Stimulated activated naive B cell treated with anti-CD40 and anti-IgM and Interleukin-4, amounts not matched to agents 10 μg/mL and 1 μg/mL and 100 μg/mL, for 72 hours (primary cell): Measurements from ENCODE around the gene HMG20A.

Experiments
- ATAC-seq, 2 donors: fragments of 150-1000 bp; cut with Tn5 transposase; replicated peaks; 2 replicates each; pipeline ENCODE4 v1.10.0; 2021; ENCODE audit warnings: moderate library complexity in 1 of 2
- DNase-seq: peaks from one replicate; pipeline ENCODE4 v3.0.0; 2021
- H3K27ac Mint-ChIP-seq: one replicate; pipeline ENCODE4 v1.8.0; 2022; ENCODE audit warnings: mild to moderate bottlenecking, mixed read lengths
- H3K27me3 Mint-ChIP-seq, 2 donors: one replicate each; pipeline ENCODE4 v1.8.0; 2022; ENCODE audit warnings: mixed read lengths in 2 of 2
- H3K36me3 Mint-ChIP-seq, 2 donors: one replicate each; pipeline ENCODE4 v1.8.0; 2022; ENCODE audit warnings: mixed read lengths in 2 of 2, mild to moderate bottlenecking in 1 of 2
- H3K4me1 Mint-ChIP-seq, 2 donors: one replicate each; pipeline ENCODE4 v1.8.0; 2022; ENCODE audit warnings: mixed read lengths in 2 of 2, mild to moderate bottlenecking in 1 of 2
- H3K4me3 Mint-ChIP-seq, 2 donors: one replicate each; pipeline ENCODE4 v1.8.0; 2022; ENCODE audit warnings: mild to moderate bottlenecking in 2 of 2, mixed read lengths in 2 of 2, moderate library complexity in 1 of 2
- H3K9me3 Mint-ChIP-seq, 2 donors: one replicate each; pipeline ENCODE4 v1.8.0; 2022; ENCODE audit warnings: mixed read lengths in 2 of 2, mild to moderate bottlenecking in 1 of 2

Gene HMG20A

DNA sequence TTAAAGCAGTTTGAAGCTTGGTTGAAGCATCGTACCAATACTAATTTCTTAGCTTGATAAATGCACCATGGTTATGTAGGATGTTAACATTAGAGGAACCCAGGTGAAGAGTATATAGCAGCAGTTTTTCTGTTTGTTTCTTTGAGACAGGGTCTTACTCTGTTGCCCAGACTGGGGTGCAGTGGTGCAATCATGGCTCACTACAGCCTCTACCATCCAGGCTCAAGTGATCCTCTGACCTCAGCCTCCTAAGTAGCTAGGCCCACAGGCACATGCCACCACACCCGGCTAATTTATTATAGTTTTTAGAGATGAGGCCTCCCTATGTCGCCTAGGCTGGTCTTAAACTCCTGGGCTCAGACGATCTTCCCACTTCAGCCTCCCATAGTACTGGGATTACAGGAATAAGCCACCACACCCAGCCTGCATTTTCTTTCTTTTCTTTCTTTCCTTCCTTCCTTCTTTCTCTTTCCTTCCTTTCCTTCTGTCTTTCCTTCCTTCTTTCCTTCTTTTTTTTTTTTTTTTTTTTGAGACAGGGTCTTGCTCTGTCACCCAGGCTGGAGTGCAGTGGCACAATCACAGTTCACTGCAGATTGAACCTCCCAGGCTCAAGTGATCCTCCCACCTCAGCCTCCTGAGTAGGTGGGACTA is 6.9 kb upstream of the HMG20A start:
- Mint-ChIP-seq H3K4me1 (peaks cover 28 to 57% of the 10 kb centered on the region in 2 donors), H3K27ac (no peak overlapping the region), H3K27me3 (no peaks in the 10 kb centered on the region), H3K4me3 (no peak overlapping the region), H3K36me3 (peaks cover 1 to 4% of the 10 kb centered on the region in 2 donors), H3K9me3 (peaks cover 2 to 4% of the 10 kb centered on the region in 2 donors)
- DNase-seq (no peak), ATAC-seq (no peak)

- ATAC-seq (no peak), DNase-seq (no peak)
- Mint-ChIP-seq H3K27ac (no peak overlapping the region), H3K4me1 (peaks cover 26 to 50% of the 10 kb centered on the region in 2 donors), H3K27me3 (no peaks in the 10 kb centered on the region), H3K36me3 (peaks cover 3 to 5% of the 10 kb centered on the region in 2 donors), H3K9me3 (peaks cover 0 to 1% of the 10 kb centered on the region in 2 donors), H3K4me3 (no peak overlapping the region)
These were observed 5.8 kb upstream of the HMG20A start for GRCh38 chr15:77414789-77415442.

GRCh38 chr15:77415450-77416147 is 5.1 kb upstream of the HMG20A start:
- Mint-ChIP-seq H3K27ac (no peak overlapping the region), H3K4me1 (peaks cover 22 to 44% of the 10 kb centered on the region in 2 donors), H3K36me3 (peaks cover 4% of the 10 kb centered on the region in 2 donors), H3K9me3 (no peaks in the 10 kb centered on the region), H3K4me3 (no peak overlapping the region), H3K27me3 (no peaks in the 10 kb centered on the region)
- ATAC-seq (no peak), DNase-seq (no peak)

DNA sequence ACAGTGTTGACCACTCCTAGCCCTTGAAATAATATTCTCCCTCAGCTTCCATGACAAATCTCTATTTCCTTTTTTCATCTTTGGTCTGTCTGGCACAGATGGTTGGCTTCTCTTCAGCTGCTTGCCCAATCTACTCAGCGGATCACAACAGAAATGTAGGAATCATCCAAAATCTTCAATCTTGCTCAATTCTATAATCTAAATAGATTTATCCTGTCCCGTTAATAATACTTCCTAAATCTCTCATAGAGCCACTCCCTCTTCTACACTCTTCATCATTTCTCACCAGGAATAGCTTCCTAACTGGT is 4.6 kb upstream of the HMG20A start:
- H3K27ac Mint-ChIP-seq: no peak overlapping the region
- no peak overlapping the region for H3K4me3 Mint-ChIP-seq
- H3K4me1 Mint-ChIP-seq: peaks cover 21 to 39% of the 10 kb centered on the region in 2 donors
- peaks cover 4 to 5% of the 10 kb centered on the region in 2 donors for H3K36me3 Mint-ChIP-seq
- ATAC-seq: no peak
- no peak for DNase-seq
- H3K9me3 Mint-ChIP-seq: no peaks in the 10 kb centered on the region
- no peaks in the 10 kb centered on the region for H3K27me3 Mint-ChIP-seq

- Mint-ChIP-seq H3K36me3 (peaks cover 4 to 5% of the 10 kb centered on the region in 2 donors), H3K27ac (no peak overlapping the region), H3K27me3 (no peaks in the 10 kb centered on the region), H3K9me3 (no peaks in the 10 kb centered on the region), H3K4me3 (no peak overlapping the region), H3K4me1 (peaks cover 21 to 35% of the 10 kb centered on the region in 2 donors)
- no peak for ATAC-seq
- DNase-seq: no peak
These were observed 3.7 kb upstream of the HMG20A start for GRCh38 chr15:77416954-77417353.

- H3K27ac Mint-ChIP-seq: no peak overlapping the region
- no peaks in the 10 kb centered on the region for H3K27me3 Mint-ChIP-seq
- H3K4me1 Mint-ChIP-seq: peaks cover 16 to 29% of the 10 kb centered on the region in 2 donors
- ATAC-seq (no peak), DNase-seq (no peak)
- peaks cover 4 to 5% of the 10 kb centered on the region in 2 donors for H3K36me3 Mint-ChIP-seq
- no peaks in the 10 kb centered on the region for H3K9me3 Mint-ChIP-seq
- no peak overlapping the region for H3K4me3 Mint-ChIP-seq
These were observed 3.1 kb upstream of the HMG20A start for GRCh38 chr15:77417602-77418001.

DNA sequence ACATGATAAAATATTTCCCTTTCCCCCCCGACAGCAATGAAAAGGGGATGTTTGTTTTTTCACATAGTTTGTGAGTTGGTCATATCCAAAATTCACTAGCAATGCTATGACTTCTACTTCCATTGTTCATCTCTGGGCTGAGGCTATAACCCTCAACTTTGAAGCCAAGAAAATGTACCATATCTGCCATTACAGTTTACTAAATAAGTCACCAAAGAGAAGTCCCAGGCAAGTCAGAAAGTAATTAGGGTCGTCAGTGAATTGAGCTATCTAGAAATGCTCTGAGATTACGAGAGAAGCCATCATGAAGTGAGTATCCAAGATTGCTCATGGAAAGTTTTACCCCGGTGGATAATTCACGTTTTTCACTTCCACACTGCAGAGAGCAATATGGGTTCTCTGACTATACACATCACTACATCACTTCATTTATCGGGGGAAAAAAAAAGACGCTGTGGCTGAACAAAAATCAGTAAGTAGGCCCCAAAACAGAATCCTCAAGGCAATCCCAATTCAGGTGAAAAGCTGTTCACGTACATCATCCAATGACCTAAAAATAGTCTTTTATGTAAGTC is 2.2 kb upstream of the HMG20A start:
- Mint-ChIP-seq H3K4me3 (peak overlapping the region; percentile 96 to 99), H3K36me3 (peaks cover 4 to 5% of the 10 kb centered on the region in 2 donors), H3K4me1 (peaks cover 15 to 24% of the 10 kb centered on the region in 2 donors), H3K27me3 (no peaks in the 10 kb centered on the region), H3K27ac (peak overlapping the region; percentile 96), H3K9me3 (no peaks in the 10 kb centered on the region)
- no peak for DNase-seq
- ATAC-seq: no peak

DNA sequence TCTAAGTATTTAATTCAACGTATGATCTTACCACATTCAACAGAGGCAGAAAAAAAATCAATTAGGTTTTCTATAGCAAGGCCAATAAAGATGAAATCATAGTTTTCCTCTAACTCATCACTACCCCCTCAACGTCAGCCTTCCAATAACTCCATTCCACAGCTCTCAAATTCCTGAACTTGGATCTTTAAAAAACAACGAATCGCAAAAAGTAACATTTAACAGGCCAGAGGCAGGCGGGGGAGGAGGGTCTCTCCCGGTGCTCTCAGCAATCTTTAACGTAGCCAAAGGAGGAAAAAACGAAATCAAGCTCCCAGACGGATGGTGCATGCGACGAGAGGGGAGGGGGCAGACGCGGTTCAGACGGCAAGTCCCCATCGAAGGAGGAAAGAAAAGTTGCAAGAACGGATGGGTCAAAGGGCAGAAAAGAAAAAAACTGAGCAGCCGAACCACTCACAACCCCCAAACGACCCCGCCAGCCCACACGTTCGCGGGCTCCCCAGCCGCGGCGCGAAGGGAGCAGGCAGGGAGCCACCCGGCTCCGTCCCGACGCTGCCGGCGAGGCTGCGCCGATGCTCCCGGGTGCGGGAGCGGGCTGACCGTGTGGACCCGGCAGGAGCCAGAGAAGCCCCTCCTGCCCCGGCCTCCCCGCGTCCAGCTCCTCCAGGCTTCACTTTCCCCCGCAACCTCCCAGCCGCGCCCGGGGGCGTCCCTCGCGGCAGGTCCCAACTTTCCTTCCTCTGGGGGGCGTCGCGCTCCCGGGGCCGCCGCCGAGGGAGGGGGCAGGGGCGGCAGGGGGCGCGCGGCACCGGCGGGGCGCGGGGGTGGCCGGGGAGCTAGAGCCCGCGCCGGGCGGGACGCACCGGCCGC is 1.5 kb upstream of the HMG20A start:
- H3K36me3 Mint-ChIP-seq: peaks cover 4 to 7% of the 10 kb centered on the region in 2 donors
- H3K4me3 Mint-ChIP-seq: peak overlapping the region; percentile 96 to 99
- H3K4me1 Mint-ChIP-seq: peaks cover 20 to 26% of the 10 kb centered on the region in 2 donors
- H3K9me3 Mint-ChIP-seq: no peaks in the 10 kb centered on the region
- H3K27me3 Mint-ChIP-seq: no peaks in the 10 kb centered on the region
- ATAC-seq (peak; percentile 0 to 3), DNase-seq (peak; percentile 21)
- peak overlapping the region; percentile 96 for H3K27ac Mint-ChIP-seq

DNA sequence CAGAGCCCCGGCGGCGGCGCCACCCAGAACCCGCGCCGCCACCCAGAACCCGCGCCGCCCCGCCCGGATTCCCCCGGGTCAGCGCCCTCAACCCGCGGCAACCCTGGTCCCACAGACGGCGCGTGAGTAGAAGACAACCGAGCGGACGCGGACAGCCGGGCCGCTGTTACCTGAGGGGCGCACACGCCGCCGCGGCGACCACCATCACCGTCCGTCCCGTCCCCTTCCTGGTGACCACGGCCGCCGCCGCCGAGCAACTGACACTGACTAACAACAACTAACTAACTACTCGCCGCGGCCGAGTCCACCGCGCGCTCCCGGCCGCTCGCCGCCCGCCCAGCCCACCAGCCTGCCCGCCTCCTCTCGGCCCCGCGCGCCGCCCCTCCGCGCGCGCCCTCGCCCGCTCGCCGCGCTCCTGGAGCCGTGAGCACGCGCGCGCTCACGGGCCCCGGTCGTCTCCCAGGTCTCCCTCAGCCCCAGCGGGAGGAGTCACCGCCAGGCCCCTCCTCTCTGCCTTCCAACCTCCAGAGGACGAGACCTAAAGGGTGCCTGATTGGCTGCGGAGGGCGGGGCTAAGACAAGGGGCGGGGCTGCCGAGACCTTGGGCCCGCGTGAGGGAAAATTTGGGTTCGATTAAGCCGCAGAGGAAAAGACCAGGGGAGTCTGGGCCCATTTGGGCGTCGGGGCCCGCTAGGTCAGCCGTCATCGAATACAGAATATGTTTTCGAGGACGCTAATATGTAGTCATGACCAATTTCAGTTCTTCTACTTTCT is 665 bp upstream of the HMG20A start, which contains the start of gene PEAK1:
Gene PEAK1 (minus strand): TSS at position 269 of the 774 bp plus-strand sequence. CDS start 238,178 bp downstream, outside the sequence.
- no peaks in the 10 kb centered on the region for H3K27me3 Mint-ChIP-seq
- H3K4me3 Mint-ChIP-seq: peak within 1 kb of the TSS; percentile 99
- H3K27ac Mint-ChIP-seq: peak within 1 kb of the TSS; percentile 100
- ATAC-seq: peak; percentile 96
- no peaks in the 10 kb centered on the region for H3K9me3 Mint-ChIP-seq
- peak; percentile 97 for DNase-seq
- peaks cover 9 to 10% of the 10 kb centered on the region in 2 donors for H3K36me3 Mint-ChIP-seq
- peaks cover 26 to 34% of the 10 kb centered on the region in 2 donors for H3K4me1 Mint-ChIP-seq

GRCh38 chr15:77421370-77421700 is 647 bp downstream of the HMG20A start:
- no peak for ATAC-seq
- H3K9me3 Mint-ChIP-seq: no peaks in the 10 kb centered on the region
- peak overlapping the region; percentile 99 for H3K4me3 Mint-ChIP-seq
- H3K27me3 Mint-ChIP-seq: no peaks in the 10 kb centered on the region
- H3K36me3 Mint-ChIP-seq: peaks cover 12 to 15% of the 10 kb centered on the region in 2 donors
- H3K4me1 Mint-ChIP-seq: peaks cover 28 to 47% of the 10 kb centered on the region in 2 donors
- peak overlapping the region; percentile 100 for H3K27ac Mint-ChIP-seq
- DNase-seq: no peak

DNA sequence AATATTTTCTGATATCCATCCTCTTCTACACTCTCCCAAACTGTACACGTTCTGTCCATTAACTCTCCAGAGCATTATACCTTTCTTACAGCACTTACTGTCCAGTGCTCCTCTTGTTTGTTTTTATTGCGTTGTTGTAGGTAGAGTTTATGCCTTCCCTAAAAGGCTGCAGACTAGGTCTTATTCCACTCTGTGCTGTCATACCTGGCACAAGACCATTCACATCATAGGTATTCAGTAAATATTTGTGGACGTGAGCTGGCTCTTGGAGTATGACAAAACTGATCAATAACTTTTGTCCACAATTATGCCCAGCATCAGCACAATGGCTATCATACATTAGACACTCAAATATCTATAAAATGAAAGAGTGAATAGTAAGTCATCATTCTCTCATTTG is 4.4 kb downstream of the HMG20A start:
- Mint-ChIP-seq H3K27me3 (no peaks in the 10 kb centered on the region), H3K4me1 (peaks cover 23 to 41% of the 10 kb centered on the region in 2 donors), H3K9me3 (no peaks in the 10 kb centered on the region), H3K4me3 (no peak overlapping the region), H3K27ac (no peak overlapping the region), H3K36me3 (peaks cover 8 to 12% of the 10 kb centered on the region in 2 donors)
- DNase-seq (no peak), ATAC-seq (no peak)

DNA sequence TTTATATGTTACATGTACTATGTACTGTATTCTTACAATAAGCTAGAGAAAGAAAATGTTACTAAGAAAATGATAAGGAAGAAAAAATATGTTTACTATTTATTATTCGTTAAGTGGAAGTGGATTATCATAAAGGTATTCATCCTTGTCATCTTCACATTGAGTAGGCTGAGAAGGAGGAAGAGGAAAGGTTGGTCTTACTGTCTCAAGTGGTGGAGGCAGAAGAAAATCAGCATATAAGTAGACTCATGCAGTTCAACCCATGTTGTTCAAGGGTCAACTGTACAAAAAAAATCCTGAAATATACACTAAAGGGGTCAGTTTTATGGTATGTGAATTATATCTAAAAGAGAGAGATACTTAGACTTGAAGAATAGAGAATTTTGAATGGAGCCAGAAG is 5.7 kb downstream of the HMG20A start:
- H3K4me1 Mint-ChIP-seq: peaks cover 27 to 50% of the 10 kb centered on the region in 2 donors

DNA sequence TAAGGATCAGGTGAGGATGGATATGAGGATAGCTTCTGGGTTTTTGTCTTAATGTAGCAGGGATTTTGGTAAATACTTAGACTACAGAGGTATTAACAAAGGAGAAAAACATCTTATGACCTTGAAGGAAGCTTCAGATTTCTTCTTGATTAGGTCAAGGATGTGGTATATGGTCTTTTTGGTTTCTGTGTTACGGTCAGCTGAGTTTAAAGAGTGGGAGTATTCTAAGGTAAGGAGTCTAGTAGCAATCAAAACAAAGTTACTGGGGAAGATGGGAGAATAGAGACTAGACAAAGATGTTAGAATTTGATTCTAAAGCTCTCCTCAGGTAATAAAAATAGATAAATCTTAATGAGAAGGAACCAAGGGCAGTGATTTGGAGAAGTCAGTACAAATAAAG is 6.2 kb downstream of the HMG20A start:
- Mint-ChIP-seq H3K4me3 (peak overlapping the region in 1 of 2 donors; percentile 23), H3K9me3 (no peaks in the 10 kb centered on the region), H3K27ac (no peak overlapping the region), H3K36me3 (peaks cover 10 to 12% of the 10 kb centered on the region in 2 donors), H3K27me3 (no peaks in the 10 kb centered on the region), H3K4me1 (peaks cover 27 to 50% of the 10 kb centered on the region in 2 donors)
- DNase-seq (no peak), ATAC-seq (peak; percentile 73 to 75)

More for the DNA sequence above, 5.7 kb downstream of the HMG20A start:
- Mint-ChIP-seq H3K27ac (no peak overlapping the region), H3K36me3 (peaks cover 10 to 12% of the 10 kb centered on the region in 2 donors), H3K27me3 (no peaks in the 10 kb centered on the region), H3K9me3 (no peaks in the 10 kb centered on the region), H3K4me3 (peak overlapping the region in 1 of 2 donors; percentile 23)
- ATAC-seq (peak; percentile 38 to 64), DNase-seq (no peak)
